Uterus (tissue), 2 donors: ENCODE measurements around the gene PRX.

Experiments used
- POLR2A ChIP-seq, 2 donors: fragments of 450-650 bp; IDR thresholded peaks; one replicate each; pipeline ENCODE4 v1.6.1; 2016; ENCODE audit warnings: antibody characterized with exemption in 2 of 2, mild to moderate bottlenecking in 1 of 2, moderate library complexity in 1 of 2
- TF ChIP-seq, protein P1 (sequence below), 4 experiments: fragments of 200-600 bp in 2 of 4; fragments of 450-650 bp in 2 of 4; sonication (generic) in 2 of 4; IDR thresholded peaks; one replicate each; pipeline ENCODE4 v1.5.1; 2016 to 2019; ENCODE audit warnings: antibody characterized with exemption in 4 of 4, mild to moderate bottlenecking in 2 of 4, moderate library complexity in 1 of 4

DNA sequence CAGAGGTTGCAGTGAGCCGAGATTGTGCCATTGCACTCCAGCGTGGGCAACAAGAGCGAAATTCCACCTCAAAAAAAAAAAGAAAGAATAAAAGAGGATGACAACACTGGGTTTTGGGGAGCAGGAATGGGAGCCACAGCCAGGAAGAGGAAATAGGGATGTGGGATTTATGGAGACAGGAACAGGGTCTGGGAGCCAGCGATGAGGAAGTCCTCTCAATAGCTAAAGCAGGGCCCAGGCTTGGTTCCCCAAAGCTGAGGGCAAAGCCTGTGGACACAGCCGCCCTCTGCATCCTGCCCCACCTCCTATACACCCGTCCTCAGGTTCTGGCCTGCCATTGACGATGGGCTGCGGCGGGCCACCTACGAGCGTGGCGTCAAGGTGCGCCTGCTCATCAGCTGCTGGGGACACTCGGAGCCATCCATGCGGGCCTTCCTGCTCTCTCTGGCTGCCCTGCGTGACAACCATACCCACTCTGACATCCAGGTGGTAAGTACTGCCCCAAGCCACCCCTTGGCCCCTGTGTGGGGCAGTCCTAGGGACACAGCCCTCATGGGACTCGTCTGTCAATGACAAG lies 36.8 kb downstream of the PRX start:
- TF ChIP-seq, protein P1, sequence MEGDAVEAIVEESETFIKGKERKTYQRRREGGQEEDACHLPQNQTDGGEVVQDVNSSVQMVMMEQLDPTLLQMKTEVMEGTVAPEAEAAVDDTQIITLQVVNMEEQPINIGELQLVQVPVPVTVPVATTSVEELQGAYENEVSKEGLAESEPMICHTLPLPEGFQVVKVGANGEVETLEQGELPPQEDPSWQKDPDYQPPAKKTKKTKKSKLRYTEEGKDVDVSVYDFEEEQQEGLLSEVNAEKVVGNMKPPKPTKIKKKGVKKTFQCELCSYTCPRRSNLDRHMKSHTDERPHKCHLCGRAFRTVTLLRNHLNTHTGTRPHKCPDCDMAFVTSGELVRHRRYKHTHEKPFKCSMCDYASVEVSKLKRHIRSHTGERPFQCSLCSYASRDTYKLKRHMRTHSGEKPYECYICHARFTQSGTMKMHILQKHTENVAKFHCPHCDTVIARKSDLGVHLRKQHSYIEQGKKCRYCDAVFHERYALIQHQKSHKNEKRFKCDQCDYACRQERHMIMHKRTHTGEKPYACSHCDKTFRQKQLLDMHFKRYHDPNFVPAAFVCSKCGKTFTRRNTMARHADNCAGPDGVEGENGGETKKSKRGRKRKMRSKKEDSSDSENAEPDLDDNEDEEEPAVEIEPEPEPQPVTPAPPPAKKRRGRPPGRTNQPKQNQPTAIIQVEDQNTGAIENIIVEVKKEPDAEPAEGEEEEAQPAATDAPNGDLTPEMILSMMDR (IDR thresholded peaks at IDR 0.05): no peak
- no peak for TF ChIP-seq POLR2A (IDR thresholded peaks at IDR 0.05)
